Neural progenitor cell (in vitro differentiated cells): ENCODE data around the gene RHBDD3. TPM values are rescaled to one million over a fixed set of nuclear protein-coding genes. Genes with fewer than 3 reads are reported as not detected.

Experiments used
- DNase-seq: peaks from one replicate; pipeline ENCODE4 v3.0.0-alpha.2; 2016; ENCODE audit warnings: low spot score
- H2AFZ ChIP-seq: fragments of 200-600 bp; sonication (generic); replicated peaks from 2 replicates; pipeline ENCODE4 v1.6.1; 2016; ENCODE audit warnings: antibody characterized with exemption
- H3F3A ChIP-seq: fragments of 200-600 bp; sonication (generic); 2 replicates; pipeline ENCODE4 v1.6.1; 2016; ENCODE audit warnings: antibody characterized with exemption, low read depth
- H3K27ac ChIP-seq: fragments of 200-600 bp; sonication (generic); 2 replicates; pipeline ENCODE4 v1.5.1; 2016; ENCODE audit warnings: mild to moderate bottlenecking
- H3K27me3 ChIP-seq: fragments of 200-600 bp; sonication (generic); 2 replicates; pipeline ENCODE4 v1.6.1; 2016; ENCODE audit warnings: mild to moderate bottlenecking, moderate library complexity
- H3K36me3 ChIP-seq: fragments of 200-600 bp; sonication (generic); 2 replicates; pipeline ENCODE4 v1.5.1; 2016
- H3K4me1 ChIP-seq: fragments of 200-600 bp; sonication (generic); 2 replicates; pipeline ENCODE4 v1.6.1; 2016; ENCODE audit warnings: mixed run types
- H3K4me2 ChIP-seq: fragments of 200-600 bp; sonication (generic); 2 replicates; pipeline ENCODE4 v1.6.1; 2016
- H3K4me3 ChIP-seq: fragments of 200-600 bp; sonication (generic); 2 replicates; pipeline ENCODE4 v1.5.1; 2016
- H3K79me2 ChIP-seq: fragments of 200-600 bp; sonication (generic); 2 replicates; pipeline ENCODE4 v1.6.1; 2016; ENCODE audit warnings: low read depth
- H3K9ac ChIP-seq: fragments of 200-600 bp; sonication (generic); 2 replicates; pipeline ENCODE4 v1.6.1; 2016
- H3K9me3 ChIP-seq: fragments of 200-600 bp; sonication (generic); 2 replicates; pipeline ENCODE4 v1.5.1; 2016; ENCODE audit warnings: low read depth
- H4K20me1 ChIP-seq: fragments of 200-600 bp; sonication (generic); 2 replicates; pipeline ENCODE4 v1.6.1; 2016; ENCODE audit warnings: low read depth
- H3K27ac Mint-ChIP-seq: 3 replicates; pipeline ENCODE4 v1.8.0; 2021; ENCODE audit warnings: mixed read lengths
- H3K27me3 Mint-ChIP-seq: 2 replicates; pipeline ENCODE4 v1.8.0; 2022; ENCODE audit warnings: low read depth, mild to moderate bottlenecking, inconsistent platforms, moderate library complexity, mixed read lengths; ENCODE audit not compliant: insufficient read depth
- H3K36me3 Mint-ChIP-seq: 3 replicates; pipeline ENCODE4 v1.8.0; 2021; ENCODE audit warnings: mixed read lengths
- H3K4me1 Mint-ChIP-seq: 3 replicates; pipeline ENCODE4 v1.8.0; 2021; ENCODE audit warnings: mixed read lengths
- H3K4me3 Mint-ChIP-seq: 3 replicates; pipeline ENCODE4 v1.8.0; 2021; ENCODE audit warnings: mild to moderate bottlenecking, moderate library complexity, mixed read lengths
- H3K9me3 Mint-ChIP-seq: 3 replicates; pipeline ENCODE4 v1.8.0; 2020; ENCODE audit warnings: mixed read lengths
- CTCF ChIP-seq: fragments of 200-600 bp; sonication (generic); IDR thresholded peaks from 2 replicates; pipeline ENCODE4 v1.5.1; 2017; ENCODE audit warnings: antibody characterized with exemption, mild to moderate bottlenecking
- EZH2 ChIP-seq: fragments of 200-600 bp; sonication (generic); IDR thresholded peaks from 2 replicates; pipeline ENCODE4 v1.6.1; 2017; ENCODE audit warnings: antibody characterized with exemption, mild to moderate bottlenecking, moderate library complexity
- EZH2phosphoT487 ChIP-seq: fragments of 200-600 bp; sonication (generic); IDR thresholded peaks from 2 replicates; pipeline ENCODE4 v1.6.1; 2017; ENCODE audit warnings: antibody characterized with exemption
- total RNA-seq: library from RNA; depleted of rRNA; stranded (reverse); fragments of >200 nt; gene quantifications from 2 replicates; pipeline ENCODE4 v1.2.3, GENCODE V29; 2015; ENCODE audit warnings: low replicate concordance

The RHBDD3 gene
- total RNA-seq, 1 donor from 2014 or later, result 16.3 TPM

DNA sequence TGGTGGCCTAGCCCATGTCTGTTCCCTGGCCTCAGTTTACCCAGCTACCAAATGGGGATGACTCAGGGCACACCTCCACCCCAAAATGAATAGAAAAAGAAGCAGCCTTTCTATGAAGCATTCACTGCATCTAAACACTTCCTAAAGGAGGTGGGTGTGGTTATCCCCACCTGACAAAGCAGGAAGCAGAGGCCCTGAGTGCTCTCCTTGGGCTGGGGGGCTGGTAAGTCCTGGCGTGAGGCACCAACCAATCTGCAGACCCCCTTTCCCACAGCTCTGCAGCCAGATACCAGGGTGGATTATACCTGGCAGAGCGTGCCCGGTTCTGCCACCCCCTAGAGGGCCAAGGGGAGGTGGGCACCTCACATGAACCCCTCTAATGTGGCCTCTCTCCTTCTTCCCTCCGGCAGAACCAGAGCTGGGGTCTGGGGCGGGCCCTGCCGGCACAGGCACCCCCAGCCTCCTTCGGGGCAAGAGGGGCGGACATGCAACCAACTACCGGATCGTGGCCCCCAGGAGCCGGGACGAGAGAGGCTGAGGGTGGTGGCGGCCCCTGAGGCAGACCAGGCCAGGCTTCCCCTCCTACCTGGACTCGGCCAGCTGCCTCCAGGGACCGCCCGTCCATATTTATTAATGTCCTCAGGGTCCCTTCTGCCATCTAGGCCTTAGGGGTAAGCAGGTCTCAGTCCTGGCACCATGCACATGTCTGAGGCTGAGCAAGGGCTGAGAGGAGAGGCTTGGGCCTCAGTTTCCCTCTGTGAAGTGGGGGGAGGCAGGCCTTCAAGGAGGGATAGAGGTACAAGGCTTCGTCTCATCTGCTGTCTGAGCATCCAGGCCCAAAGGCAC lies 9.2 kb downstream of the RHBDD3 start:
- Histone ChIP-seq H3K4me2 (no peak overlapping the region), H3K27ac (no peak overlapping the region), H2AFZ (no peak overlapping the region), H3K9ac (no peak overlapping the region), H3F3A (peaks cover 7% of the 10 kb centered on the region), H3K27me3 (no peaks in the 10 kb centered on the region), H3K4me3 (no peak overlapping the region), H3K79me2 (no peaks in the 10 kb centered on the region), H3K4me1 (peaks cover 8% of the 10 kb centered on the region), H3K9me3 (no peaks in the 10 kb centered on the region), H4K20me1 (peaks cover 3% of the 10 kb centered on the region), H3K36me3 (no peaks in the 10 kb centered on the region)
- Mint-ChIP-seq H3K27ac (peak overlapping the region; percentile 25), H3K4me3 (no peak overlapping the region), H3K36me3 (peaks cover 4% of the 10 kb centered on the region), H3K4me1 (no peaks in the 10 kb centered on the region), H3K9me3 (no peaks in the 10 kb centered on the region), H3K27me3 (no peaks in the 10 kb centered on the region)
- TF ChIP-seq EZH2, result no peak
- no peak for TF ChIP-seq CTCF
- no peak for TF ChIP-seq EZH2phosphoT487
- no peak for DNase-seq

- Mint-ChIP-seq H3K4me1 (no peaks in the 10 kb centered on the region), H3K36me3 (peaks cover 6% of the 10 kb centered on the region), H3K27ac (peak overlapping the region; percentile 25), H3K9me3 (no peaks in the 10 kb centered on the region), H3K27me3 (no peaks in the 10 kb centered on the region), H3K4me3 (no peak overlapping the region)
- no peak for DNase-seq
- H3K9me3 ChIP-seq, result no peaks in the 10 kb centered on the region
- H3F3A ChIP-seq, result peaks cover 7% of the 10 kb centered on the region
- peaks cover 3% of the 10 kb centered on the region for H4K20me1 ChIP-seq
- no peaks in the 10 kb centered on the region for H3K36me3 ChIP-seq
- no peak overlapping the region for H3K9ac ChIP-seq
- peaks cover 8% of the 10 kb centered on the region for H3K4me1 ChIP-seq
- H3K27ac ChIP-seq, result no peak overlapping the region
- no peak overlapping the region for H3K4me2 ChIP-seq
- H3K27me3 ChIP-seq, result no peaks in the 10 kb centered on the region
- H3K4me3 ChIP-seq, result no peak overlapping the region
- no peak for TF ChIP-seq CTCF
- TF ChIP-seq EZH2, result no peak
- TF ChIP-seq EZH2phosphoT487, result no peak
- H2AFZ ChIP-seq, result no peak overlapping the region
- H3K79me2 ChIP-seq, result no peaks in the 10 kb centered on the region
Observed at GRCh38 chr22:29257751-29258181, 10.0 kb downstream of the RHBDD3 start.

DNA sequence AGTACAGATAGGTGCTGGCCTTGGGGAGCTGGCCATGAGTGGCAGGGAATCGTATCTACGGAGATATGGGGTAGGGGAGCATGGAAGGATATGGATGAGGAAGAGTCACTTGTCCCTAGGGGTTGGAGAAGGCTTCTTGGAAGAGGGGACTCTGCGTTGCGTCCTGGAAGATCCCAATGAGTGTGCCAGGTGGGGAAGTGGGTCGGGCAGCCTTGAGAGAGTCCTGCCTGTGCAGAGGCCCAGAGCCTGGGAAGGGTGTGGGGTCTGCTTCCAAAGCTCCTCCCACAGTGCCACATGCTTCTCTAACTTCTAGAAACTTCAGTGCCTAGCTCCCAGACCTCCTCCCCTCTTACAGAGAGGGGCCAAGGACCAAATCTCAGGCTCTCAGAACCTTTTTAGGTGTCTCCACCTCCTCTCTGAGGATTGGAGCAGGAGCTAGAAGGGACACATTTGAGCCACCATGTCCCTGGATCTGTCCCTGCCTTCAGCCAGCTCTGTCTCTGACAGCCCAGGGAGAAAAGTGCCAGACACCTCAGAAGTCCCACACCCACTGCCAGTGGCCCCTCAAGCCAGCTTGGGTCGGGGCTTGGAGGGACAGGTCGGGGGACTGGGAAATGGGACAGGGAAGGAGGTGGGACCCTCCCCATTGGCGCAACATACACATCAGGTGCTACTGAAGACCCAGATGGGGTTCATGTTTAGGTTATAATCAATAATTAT lies 11.0 kb downstream of the RHBDD3 start:
- Histone ChIP-seq H3K4me1 (peaks cover 8% of the 10 kb centered on the region), H3K4me3 (no peak overlapping the region), H3K4me2 (no peak overlapping the region), H4K20me1 (peaks cover 3% of the 10 kb centered on the region), H2AFZ (no peak overlapping the region), H3K9ac (no peak overlapping the region), H3K9me3 (no peaks in the 10 kb centered on the region), H3K36me3 (no peaks in the 10 kb centered on the region), H3K79me2 (no peaks in the 10 kb centered on the region), H3K27me3 (no peaks in the 10 kb centered on the region), H3F3A (peaks cover 6% of the 10 kb centered on the region), H3K27ac (no peak overlapping the region)
- Mint-ChIP-seq H3K4me1 (no peaks in the 10 kb centered on the region), H3K27ac (no peak overlapping the region), H3K4me3 (no peak overlapping the region), H3K9me3 (no peaks in the 10 kb centered on the region), H3K36me3 (peaks cover 5% of the 10 kb centered on the region), H3K27me3 (no peaks in the 10 kb centered on the region)
- TF ChIP-seq EZH2phosphoT487 (no peak), EZH2 (no peak), CTCF (no peak)
- DNase-seq, result no peak
